Heart left ventricle (tissue), 16 donors: ENCODE results near the gene TRRAP. TPM values are rescaled to one million over a fixed set of nuclear protein-coding genes. Genes with fewer than 3 reads are reported as not detected.

Experiments
- ATAC-seq, 4 donors: fragments of 200-7000 bp; cut with Tn5 transposase; one replicate each; pipeline ENCODE4 v1.9.1; 2020 to 2022; ENCODE audit warnings: moderate library complexity in 4 of 4, mild to moderate bottlenecking in 3 of 4, moderate number of reproducible peaks in 1 of 4
- DNase-seq, 5 donors: peaks; one replicate each; pipeline ENCODE4 v3.0.0-alpha.2; 2020
- H3K27ac ChIP-seq, 12 donors: fragments of 200-600 bp; sonication (generic) in 4 of 12; one replicate each; pipeline versions ENCODE4 v1.5.0 to v1.8.0; 2016 to 2022; ENCODE audit warnings: mild to moderate bottlenecking in 2 of 12
- H3K27me3 ChIP-seq, 9 donors: fragments of 200-600 bp; sonication (generic) in 2 of 9; one replicate each; pipeline versions ENCODE4 v1.5.1 to v1.8.0; 2016 to 2022; ENCODE audit warnings: mild to moderate bottlenecking in 3 of 9
- H3K36me3 ChIP-seq, 9 donors: fragments of 200-600 bp; sonication (generic) in 2 of 9; one replicate each; pipeline versions ENCODE4 v1.5.0 to v1.8.0; 2018 to 2022; ENCODE audit warnings: mild to moderate bottlenecking in 2 of 9
- H3K4me1 ChIP-seq, 12 donors: fragments of 200-600 bp; sonication (generic) in 4 of 12; one replicate each; pipeline versions ENCODE4 v1.5.0 to v1.8.0; 2016 to 2022; ENCODE audit warnings: mild to moderate bottlenecking in 3 of 12
- H3K4me3 ChIP-seq, 12 donors: fragments of 200-600 bp; sonication (generic) in 4 of 12; one replicate each; pipeline versions ENCODE4 v1.5.0 to v1.8.0; 2017 to 2022; ENCODE audit warnings: mild to moderate bottlenecking in 9 of 12, moderate library complexity in 4 of 12
- H3K9me3 ChIP-seq, 12 donors: fragments of 200-600 bp; sonication (generic) in 4 of 12; one replicate each; pipeline versions ENCODE4 v1.5.0 to v1.8.0; 2016 to 2022; ENCODE audit warnings: mild to moderate bottlenecking in 1 of 12
- CTCF ChIP-seq, 12 donors: fragments of 200-600 bp; sonication (generic) in 4 of 12; IDR thresholded peaks; one replicate each; pipeline versions ENCODE4 v1.5.0 to v1.8.0; 2018 to 2022; ENCODE audit warnings: antibody characterized with exemption in 12 of 12, mild to moderate bottlenecking in 5 of 12
- POLR2A ChIP-seq, 2 donors: fragments of 450-650 bp; IDR thresholded peaks; one replicate each; pipeline ENCODE4 v1.6.1; 2017; ENCODE audit warnings: antibody characterized with exemption in 2 of 2, mild to moderate bottlenecking in 2 of 2, moderate library complexity in 2 of 2
- WGBS, 4 donors: extraction: QIAGEN DNeasy Blood & Tissue Kit in 2 of 4; methylation state at CpG; one replicate each; pipeline versions ENCODE4 v1.1.5 to v1.1.7; 2013 to 2018; 5-methylcytosine and 5-hydroxymethylcytosine counted together
- intact Hi-C, 10 donors: fragments of 100-400 bp; cut with DNase I; formaldehyde crosslinking; loops; one replicate each; pipeline versions ENCODE4 v1.11.1 to v1.14.2; 2022
- polyA plus RNA-seq, 2 donors: library from polyadenylated mRNA; stranded (reverse); fragments of 200-250 nt; gene quantifications; one replicate each; pipeline ENCODE4 v1.2.3, GENCODE V29; 2013
- total RNA-seq, 9 donors: library from RNA; depleted of rRNA in 2 of 9; stranded (reverse); fragments of >200 nt in 2 of 9; fragmentation: NEBNext Ultra II Directional in 3 of 9; extraction: Animal tissue kit (Norgen Biotek cat#: 25700) in 3 of 9; gene quantifications; one replicate each; pipeline versions ENCODE4 v1.1.0 to v1.2.4, GENCODE V29; 2016 to 2023
- donor health status: ischemic (EF 13 %, LVEDD 7.1; RV severe dilation, severe dysfunction).
- donor health status: healthy with polysubstance abuse.
- donor health status: DM: no; HTN: yes; CAD: no.
- donor health status: DM: no; HTN: no; CAD: no.
- donor health status: ischemic (EF 25% LVEDD 6.9; RV normal size, moderate dysfunction).
- donor health status: ischemic (EF 25% LVEDD 5.7; RV mildly dilated, moderate dysfunction).
- donor health status: healthy.
- donor health status: DM: yes; HTN: yes; CAD: no.
- donor health status: ischemic (EF 35%, LVEDD 5.7; RV mildly dilated, moderate dysfunction).
- donor health status: nonischemic (EF 11% LVEDD 7.7; RV severe dilation, severe dysfunction).
- donor health status: DM: yes; HTN: yes; CAD: no.
- donor health status: PGD.
- donor health status: ischemic (EF 29% LVEDD 5.4; RV normal size, mild dysfunction).
- donor health status: nonischemic (EF 23%, LVEDD 6.1; RV moderate dilation, normal function).

TRRAP gene
- total and polyA plus RNA-seq, 11 donors, result 9.2 to 29.6 (median 21.6) TPM

DNA sequence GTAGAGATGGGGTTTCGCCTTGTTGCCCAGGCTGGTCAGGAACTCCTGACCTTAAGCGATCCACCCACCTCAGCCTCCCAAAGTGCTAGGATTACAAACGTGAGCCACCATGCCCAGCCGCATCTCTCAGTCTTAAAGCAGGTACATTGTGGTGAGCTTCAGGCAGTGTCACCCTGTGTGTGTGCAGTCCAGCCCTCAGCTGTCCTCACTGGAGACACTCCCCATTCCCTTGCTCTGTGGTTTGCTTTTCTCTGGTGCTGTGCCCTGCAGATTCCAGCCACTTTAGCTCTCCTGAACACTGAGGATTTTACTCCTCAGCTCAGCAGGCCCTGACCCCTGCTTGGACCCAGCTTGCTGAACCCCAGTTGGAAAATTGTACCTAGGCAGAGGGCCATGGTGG lies 6.1 kb downstream of the TRRAP start:
- Histone ChIP-seq H3K27me3 (no peaks in the 10 kb centered on the region), H3K9me3 (no peaks in the 10 kb centered on the region), H3K36me3 (peaks cover 0 to 88% (median 82%) of the 10 kb centered on the region in 9 donors), H3K4me1 (peaks cover 0 to 14% (median 8%) of the 10 kb centered on the region in 12 donors), H3K27ac (no peak overlapping the region), H3K4me3 (no peak overlapping the region)
- ATAC-seq, result no peak
- intact Hi-C loops, result no loop called here
- TF ChIP-seq CTCF (IDR thresholded peaks at IDR 0.05) (no peak), POLR2A (IDR thresholded peaks at IDR 0.05) (no peak)
- DNase-seq, result peak in 1 of 5 donors; percentile 5
- WGBS, 4 donors, result 75 to 92% (median 88%) methylated on average over 4 of the region's 4 CpGs

- Histone ChIP-seq H3K9me3 (no peaks in the 10 kb centered on the region), H3K27ac (no peak overlapping the region), H3K27me3 (no peaks in the 10 kb centered on the region), H3K4me3 (no peak overlapping the region), H3K36me3 (peaks cover 0 to 99% (median 95%) of the 10 kb centered on the region in 9 donors), H3K4me1 (no peaks in the 10 kb centered on the region)
- intact Hi-C loops, result no loop called here
- DNase-seq (no peak), ATAC-seq (no peak)
- TF ChIP-seq CTCF (IDR thresholded peaks at IDR 0.05), result no peak
- no peak for TF ChIP-seq POLR2A (IDR thresholded peaks at IDR 0.05)
Measured at GRCh38 chr7:98887038-98887437, 8.7 kb downstream of the TRRAP start.

DNA sequence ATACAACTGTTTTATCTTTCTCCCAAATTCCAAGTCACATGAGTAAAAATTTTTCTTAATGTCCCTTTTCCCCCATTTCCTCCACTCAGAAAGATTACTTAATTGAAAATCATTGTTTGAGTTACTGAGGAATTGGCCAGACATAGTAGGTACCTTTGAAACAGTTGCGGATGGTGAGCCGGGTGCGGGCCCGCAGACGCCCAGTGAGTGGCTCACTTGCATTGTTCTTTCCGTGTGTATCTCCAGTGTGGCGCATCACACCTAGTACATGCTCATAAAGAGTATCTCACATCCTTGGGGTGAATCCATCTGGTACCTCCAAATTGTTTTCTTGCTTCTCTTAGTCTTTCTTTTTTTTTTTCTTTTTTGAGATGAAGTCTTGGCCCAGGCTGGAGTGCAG lies 14.3 kb downstream of the TRRAP start:
- Histone ChIP-seq H3K9me3 (no peaks in the 10 kb centered on the region), H3K4me3 (no peak overlapping the region), H3K4me1 (no peaks in the 10 kb centered on the region), H3K27ac (no peak overlapping the region), H3K36me3 (peaks cover 0 to 100% (median 98%) of the 10 kb centered on the region in 9 donors), H3K27me3 (no peaks in the 10 kb centered on the region)
- intact Hi-C loops, result no loop called here
- 95 to 98% (median 98%) methylated on average over 7 of the region's 7 CpGs for WGBS, 4 donors
- ATAC-seq, result no peak
- DNase-seq, result no peak
- no peak for TF ChIP-seq POLR2A (IDR thresholded peaks at IDR 0.05)
- TF ChIP-seq CTCF (IDR thresholded peaks at IDR 0.05), result no peak

DNA sequence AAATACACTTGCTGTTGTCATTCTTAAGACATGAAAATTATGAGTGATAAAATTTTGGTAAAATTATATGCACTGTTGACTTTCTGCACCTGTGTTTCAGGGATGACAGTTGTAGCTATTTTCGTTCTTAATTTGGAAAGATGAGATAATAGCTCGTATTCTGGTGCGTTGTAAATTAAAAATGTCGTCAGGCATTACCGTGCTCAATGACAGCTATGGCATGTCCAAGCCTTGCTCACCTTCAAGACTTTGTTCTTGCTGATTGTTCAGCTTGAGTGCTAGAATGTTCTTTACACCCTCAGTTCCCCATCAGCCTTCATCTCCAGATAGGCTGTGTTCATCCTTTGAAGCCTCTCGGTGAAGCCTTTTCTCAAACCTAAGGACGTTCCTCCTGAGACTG lies 21.5 kb downstream of the TRRAP start:
- H3K36me3 ChIP-seq, result peaks cover 0 to 100% (median 99%) of the 10 kb centered on the region in 9 donors
- no peaks in the 10 kb centered on the region for H3K9me3 ChIP-seq
- ATAC-seq (no peak), DNase-seq (no peak)
- no peak overlapping the region for H3K27ac ChIP-seq
- intact Hi-C loops, result no loop called here
- H3K4me3 ChIP-seq, result no peak overlapping the region
- no peak for TF ChIP-seq CTCF (IDR thresholded peaks at IDR 0.05)
- no peak for TF ChIP-seq POLR2A (IDR thresholded peaks at IDR 0.05)
- WGBS, 4 donors, result 85 to 90% (median 88%) methylated on average over 7 of the region's 7 CpGs
- H3K27me3 ChIP-seq, result no peaks in the 10 kb centered on the region
- peaks cover 0 to 10% (median 0%) of the 10 kb centered on the region in 12 donors for H3K4me1 ChIP-seq
